OCI-LY3 (cell line): ENCODE data around the gene NPPA.

Experiments used
- EZH2phosphoT487 ChIP-seq: fragments of 200-600 bp; shearing (Covaris generic); IDR thresholded peaks from 2 replicates; pipeline ENCODE4 v1.6.1; 2018; ENCODE audit warnings: antibody characterized with exemption, mixed run types, low read depth
- TF ChIP-seq, protein P1 (sequence below): fragments of 200-600, 300-600 bp; sonication (generic); IDR thresholded peaks from 2 replicates; pipeline ENCODE4 v1.5.1; 2014; ENCODE audit warnings: antibody characterized with exemption, low read length, low read depth

DNA sequence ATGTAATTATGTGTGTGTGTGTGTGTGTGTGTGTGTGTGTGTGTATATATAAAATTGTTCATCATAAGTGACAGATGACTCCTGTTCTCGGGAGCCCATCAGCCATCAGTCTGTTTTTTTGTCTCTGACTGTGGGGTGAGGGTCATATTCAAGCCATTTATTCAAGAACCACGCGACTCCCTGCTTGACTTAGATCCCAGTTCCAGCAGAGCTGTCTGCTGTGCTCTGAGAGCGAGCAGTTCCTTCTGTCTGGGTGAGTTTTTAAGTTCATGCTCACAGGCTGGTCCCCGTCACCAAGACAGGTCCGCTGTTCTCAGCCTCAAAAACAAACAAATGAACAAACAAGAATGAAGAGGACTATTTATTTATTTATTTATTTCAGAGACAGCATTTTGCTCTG, 29.5 kb upstream of the NPPA start:
- TF ChIP-seq, protein P1, sequence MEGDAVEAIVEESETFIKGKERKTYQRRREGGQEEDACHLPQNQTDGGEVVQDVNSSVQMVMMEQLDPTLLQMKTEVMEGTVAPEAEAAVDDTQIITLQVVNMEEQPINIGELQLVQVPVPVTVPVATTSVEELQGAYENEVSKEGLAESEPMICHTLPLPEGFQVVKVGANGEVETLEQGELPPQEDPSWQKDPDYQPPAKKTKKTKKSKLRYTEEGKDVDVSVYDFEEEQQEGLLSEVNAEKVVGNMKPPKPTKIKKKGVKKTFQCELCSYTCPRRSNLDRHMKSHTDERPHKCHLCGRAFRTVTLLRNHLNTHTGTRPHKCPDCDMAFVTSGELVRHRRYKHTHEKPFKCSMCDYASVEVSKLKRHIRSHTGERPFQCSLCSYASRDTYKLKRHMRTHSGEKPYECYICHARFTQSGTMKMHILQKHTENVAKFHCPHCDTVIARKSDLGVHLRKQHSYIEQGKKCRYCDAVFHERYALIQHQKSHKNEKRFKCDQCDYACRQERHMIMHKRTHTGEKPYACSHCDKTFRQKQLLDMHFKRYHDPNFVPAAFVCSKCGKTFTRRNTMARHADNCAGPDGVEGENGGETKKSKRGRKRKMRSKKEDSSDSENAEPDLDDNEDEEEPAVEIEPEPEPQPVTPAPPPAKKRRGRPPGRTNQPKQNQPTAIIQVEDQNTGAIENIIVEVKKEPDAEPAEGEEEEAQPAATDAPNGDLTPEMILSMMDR = no peak
- no peak for TF ChIP-seq EZH2phosphoT487
